NCI-H2227 (cell line): ENCODE results near the gene CBFB.
"Not testable (repeated sequence)": the region's sequence is repeated elsewhere in the genome, so short reads cannot be mapped to it uniquely, and the experiment has no call there.

Experiments used
- DNase-seq: peaks from one replicate; lab custom pipeline; 2025; ENCODE audit not compliant: unreplicated experiment; lab: John Stamatoyannopoulos, UW

CBFB gene

DNA sequence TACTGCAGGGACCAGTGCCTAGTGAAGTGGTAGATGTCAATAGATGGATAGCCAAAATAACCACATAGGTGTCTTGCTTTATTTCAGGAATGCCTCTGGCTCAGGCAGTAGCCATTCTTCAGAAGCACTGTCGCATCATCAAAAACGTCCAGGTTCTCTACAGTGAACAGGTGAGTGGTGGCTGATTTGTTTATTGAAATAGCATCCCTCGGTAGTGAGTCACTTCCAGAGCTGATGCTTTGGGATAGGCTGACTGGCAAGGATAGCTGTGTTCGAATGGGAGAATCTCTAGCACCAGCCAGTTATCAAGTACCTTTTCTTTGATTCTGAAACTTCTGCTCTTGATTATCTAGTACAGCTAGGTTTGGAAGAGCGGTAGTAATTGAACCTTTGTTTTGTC is 91.1 kb downstream of the CBFB start:
- DNase-seq = no peak

DNA sequence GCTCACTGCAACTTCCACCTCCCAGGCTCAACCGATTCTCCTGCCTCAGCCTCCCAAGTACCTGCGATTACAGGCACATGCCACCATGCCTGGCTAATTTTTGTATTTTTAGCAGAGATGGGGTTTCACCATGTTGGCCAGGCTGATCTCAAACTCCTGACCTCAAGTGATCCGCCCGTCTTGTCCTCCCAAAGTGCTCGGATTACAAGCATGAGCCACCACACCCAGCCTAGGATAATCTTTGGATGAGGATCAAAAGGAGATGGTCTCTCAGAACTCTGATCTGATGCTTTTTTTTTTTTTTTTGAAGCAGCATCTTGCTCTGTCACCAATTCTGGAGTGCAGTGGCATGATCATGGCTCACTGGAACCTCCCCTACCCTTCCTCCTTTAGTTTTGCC is 93.8 kb downstream of the CBFB start:
- DNase-seq = not testable (repeated sequence)

DNA sequence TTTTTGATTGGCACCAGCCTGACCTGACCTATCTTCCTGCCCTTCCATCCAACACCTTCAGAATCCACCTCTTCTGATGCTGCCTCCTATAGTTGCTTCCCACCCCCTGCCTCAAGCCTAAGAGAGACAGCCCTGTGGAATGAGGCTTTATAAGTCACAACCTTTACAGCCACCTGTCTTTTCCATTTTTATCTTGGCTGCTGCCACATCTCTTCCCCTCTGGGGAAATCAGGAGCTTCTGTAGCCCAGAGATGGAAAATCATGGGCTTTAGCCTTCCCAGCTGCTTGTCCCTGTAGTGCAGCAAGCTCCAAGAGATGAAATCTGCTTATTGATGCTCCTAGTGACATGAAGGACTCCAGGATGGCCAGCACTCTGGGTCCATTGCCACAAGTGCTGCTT is 99.5 kb downstream of the CBFB start:
- no peak for DNase-seq

DNA sequence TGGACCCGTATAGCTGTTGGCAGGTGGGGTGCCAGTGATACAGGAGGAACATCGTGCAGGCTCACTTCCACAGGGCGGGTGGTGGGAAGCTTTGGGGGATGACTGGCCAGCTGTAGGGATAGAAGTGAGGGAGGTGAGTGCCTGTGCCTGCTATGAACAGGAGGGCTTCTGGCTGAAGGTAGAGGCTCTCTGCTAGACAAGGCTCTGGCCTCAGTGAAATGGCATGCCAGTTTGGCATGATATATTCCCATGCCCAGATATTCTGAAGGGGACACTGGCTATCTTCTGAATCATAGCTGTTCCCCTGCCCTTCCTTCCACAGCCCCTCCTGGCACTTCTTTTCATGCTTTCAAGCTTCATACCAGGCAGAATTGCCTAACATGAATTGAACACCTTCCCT is 99.9 kb downstream of the CBFB start:
- DNase-seq = no peak

DNA sequence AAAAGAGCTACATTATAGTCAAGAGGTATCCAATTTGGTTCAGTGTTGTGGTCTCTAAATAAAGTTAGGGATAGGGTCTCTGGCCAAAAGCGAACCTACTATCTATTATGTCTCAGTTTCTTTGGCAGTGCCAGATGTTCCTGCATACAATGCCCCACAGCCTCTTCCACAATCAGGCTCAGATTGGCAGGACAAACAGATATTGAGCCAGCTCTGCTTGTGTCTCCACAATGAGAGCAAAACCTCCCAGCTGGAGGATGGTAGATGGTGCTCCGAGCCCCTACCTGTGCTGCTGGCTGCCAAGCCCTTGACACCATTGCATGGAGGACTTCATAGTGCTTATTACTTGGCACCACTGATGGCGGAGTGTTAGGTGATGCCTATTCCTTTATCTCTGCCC is 100.5 kb downstream of the CBFB start:
- DNase-seq = no peak

DNA sequence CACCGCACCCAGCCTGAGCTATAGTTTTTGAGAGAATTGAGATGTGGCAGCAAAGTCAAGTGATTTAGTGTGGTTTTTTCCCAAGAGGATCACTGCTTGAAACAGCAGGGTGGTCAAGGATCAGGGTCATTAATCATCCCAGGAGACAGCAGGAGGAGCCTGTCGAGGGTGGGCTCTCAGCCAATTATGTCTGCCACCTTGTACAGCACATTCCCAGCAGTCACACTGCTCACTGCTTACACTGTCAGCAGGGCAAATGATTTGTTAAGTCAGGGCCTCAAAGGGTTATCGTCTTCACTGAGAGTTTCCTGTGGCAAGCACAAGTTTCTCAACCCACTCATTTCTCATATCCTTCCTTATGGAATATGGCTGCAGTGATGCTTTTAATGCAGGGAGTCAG is 108.7 kb downstream of the CBFB start:
- no peak for DNase-seq

DNA sequence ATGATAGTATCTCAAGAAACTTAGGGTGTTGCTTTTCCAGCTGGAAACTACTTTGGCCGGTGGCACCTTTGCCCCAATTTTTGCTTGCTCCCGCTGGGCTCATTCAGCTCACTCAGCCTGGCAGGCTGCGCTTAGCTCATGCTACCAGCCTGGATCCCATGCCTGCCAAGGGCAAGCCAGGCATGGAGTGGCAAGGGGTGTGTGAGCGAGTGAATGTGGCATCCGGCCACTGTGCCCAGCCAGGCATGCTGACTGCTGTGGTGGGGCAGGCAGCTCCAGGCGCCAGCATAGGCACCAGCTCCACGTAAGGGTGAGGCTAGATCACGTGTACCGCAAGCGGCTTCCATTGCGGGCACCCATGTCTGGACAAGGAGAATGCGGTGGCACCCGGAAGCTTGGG is 112.4 kb downstream of the CBFB start:
- DNase-seq = no peak

DNA sequence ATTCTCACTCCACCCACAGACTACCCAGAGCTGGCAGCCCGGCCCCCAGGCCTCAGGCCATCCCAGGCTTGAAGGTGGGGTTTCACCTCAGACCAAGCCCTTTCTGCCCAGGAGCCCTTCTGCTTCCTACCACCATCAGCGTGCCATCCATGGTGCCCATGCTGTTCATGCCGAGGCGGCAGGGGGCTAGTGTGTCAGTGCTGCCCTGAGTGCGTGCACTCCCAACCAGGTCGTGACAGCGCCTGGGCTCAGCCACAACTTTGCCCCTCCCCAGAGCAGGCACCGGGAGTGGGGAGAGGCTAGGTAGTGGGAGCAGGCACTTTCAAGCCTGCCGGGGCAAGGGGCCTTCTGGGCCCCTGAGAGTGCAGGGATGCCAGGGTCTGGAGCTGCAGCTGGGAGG is 113.4 kb downstream of the CBFB start:
- DNase-seq = no peak

DNA sequence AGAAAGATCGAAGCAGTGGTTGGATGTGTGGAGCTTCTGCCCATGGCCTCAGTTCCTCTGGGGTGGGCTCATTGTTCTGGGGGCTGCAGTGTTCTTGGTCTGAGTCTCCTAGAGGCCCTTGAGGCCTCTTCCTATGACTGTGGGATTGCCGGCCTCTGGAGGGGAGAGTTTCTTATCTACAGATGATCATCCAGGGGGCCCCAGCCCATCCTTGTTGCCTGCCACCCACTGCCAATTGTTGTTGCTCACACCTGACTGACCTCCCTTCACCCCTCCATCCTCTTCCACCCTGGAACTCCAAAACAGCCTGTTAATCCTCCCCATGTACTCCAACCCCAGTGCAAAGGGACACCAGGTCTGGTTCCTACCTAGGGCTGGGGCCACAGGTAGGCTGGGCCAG is 116.0 kb downstream of the CBFB start:
- no peak for DNase-seq

DNA sequence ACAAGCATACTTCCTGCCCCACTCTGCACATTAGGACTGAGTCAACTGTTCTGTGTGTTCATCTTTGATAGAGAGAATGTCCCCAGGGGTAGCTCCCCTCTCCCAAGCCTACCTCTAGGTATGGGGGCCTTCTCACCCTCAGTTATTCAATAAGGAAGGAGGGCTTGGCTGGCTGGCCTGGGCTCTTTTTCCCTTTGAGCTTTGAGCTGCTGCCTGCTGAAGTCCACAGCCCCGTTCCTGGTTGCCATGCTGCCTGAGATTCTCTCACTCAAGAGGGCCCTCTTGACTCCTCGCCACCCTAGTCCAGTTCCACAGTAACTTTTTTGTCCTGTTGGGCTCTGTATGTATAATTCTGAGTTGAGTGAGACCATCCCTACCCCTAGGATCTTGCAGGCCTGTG is 116.8 kb downstream of the CBFB start:
- no peak for DNase-seq

DNA sequence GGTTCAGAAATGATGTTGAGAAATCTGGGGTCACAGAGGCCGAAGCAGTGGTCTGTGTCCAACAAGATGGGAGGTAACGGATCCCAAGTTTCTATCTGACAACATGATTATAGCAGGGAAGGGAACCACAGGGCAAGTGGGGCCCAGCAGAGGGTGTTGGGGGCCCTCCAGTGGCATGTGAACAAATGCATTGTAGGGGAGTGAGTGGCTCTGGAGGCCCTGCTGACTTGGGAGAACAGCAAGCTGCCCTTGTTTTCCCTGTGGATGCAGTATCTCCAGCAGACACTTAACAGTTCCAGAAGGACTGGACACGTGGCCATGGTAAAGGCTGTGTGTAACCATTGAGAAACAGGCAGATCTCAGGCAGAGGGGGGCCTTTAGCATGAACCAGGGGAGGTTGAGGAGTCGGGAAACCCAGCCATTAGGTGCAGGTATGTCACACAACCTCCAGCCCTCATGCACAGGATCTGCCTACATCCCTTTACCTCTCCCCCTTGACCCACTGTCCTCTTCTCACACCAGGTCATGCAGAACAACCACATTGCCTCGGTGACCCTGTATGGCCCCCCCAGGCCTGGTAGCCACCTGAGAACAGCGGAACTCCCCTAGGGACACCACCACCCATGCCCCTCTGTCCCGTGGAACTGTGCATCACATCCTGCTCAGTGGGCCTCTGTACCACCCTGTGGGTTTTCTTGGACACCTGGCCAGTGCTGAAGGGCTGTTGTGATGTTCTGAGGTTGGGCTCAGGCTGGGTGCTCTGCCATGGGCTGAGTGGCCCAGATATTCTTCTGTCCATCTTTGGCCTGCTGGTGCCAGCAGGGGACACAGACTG is 117.8 kb downstream of the CBFB start:
- DNase-seq = no peak

DNA sequence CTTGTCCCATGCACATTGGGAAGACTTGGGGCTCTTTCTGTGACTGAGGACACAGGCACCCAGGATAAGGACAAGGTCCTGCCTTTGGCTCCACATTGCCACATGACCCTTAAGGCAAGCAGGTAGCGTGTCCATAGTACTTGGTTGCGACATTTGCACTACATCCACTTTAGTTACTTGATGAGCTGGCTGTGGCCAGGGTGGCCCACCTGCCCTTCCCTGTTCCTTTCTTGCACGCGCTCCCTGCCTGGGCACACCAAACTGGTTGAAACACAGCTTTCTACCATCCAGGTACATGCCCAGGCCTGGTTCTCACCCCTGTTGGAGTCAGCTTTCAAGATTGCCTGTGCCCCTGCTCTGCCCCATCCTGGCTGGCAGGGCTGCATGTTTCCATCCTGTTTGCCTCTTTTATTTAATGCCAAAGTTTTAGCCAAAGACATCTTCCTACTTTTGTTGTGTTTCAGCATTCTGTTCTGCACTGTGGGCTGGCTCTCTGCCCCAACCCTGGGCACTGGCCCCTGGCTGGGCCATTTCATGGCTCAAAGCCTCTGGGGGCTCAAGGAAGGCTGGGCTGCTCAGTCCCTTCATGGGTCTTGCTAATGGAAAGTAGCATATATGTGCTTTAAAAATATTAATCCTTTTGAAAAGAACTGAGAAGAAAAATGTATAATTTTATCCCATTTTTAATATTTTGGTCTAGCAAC is 118.6 kb downstream of the CBFB start:
- DNase-seq = no peak

DNA sequence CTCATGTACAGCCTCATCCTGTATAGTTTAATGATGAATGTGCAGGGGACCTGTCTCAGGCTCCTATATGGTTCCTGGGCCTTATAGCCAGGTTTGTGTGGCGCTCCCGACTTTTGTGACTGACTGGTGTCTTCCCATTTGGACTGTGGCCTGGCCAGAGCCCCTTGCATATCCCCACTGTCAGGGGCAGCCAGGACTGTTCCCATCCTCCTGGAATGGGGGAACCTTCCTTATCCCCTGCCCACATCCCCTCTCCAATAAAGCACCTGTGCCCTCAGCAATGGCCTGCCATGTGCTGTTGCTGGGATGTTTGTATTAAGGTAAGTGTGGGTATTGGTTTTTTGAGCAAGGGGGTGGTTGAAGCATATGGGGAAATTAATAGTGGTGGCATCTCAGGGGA is 119.3 kb downstream of the CBFB start:
- no peak for DNase-seq

DNA sequence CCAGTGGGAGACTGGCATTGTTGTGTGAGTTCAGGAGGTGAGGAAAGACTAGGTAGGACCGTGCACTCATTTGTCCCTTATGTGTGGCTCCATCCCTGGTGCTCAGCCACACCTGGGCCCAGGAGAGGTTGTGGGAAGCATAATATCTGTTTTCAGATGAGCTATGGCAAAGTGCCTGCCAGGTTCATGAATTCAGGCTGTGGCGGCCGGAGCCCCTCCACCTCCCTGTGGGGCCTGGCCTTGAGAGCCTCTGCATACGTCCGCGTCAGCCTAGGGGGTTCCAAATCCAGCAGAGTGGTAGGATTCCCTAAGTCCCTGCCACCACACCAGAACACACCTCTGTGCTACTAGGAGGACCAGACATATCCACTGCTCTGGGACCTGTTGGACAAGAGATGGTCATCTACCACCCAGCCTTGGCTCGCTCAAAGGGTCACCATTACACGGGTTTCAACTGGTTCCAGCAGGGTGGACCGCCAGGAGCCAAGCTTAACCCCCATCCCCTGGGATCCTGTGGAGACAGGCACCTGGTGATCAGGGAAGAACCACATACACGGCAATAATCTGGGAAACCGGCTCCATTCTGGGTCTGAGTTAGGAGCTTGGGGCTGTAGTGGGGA is 119.8 kb downstream of the CBFB start:
- no peak for DNase-seq

DNA sequence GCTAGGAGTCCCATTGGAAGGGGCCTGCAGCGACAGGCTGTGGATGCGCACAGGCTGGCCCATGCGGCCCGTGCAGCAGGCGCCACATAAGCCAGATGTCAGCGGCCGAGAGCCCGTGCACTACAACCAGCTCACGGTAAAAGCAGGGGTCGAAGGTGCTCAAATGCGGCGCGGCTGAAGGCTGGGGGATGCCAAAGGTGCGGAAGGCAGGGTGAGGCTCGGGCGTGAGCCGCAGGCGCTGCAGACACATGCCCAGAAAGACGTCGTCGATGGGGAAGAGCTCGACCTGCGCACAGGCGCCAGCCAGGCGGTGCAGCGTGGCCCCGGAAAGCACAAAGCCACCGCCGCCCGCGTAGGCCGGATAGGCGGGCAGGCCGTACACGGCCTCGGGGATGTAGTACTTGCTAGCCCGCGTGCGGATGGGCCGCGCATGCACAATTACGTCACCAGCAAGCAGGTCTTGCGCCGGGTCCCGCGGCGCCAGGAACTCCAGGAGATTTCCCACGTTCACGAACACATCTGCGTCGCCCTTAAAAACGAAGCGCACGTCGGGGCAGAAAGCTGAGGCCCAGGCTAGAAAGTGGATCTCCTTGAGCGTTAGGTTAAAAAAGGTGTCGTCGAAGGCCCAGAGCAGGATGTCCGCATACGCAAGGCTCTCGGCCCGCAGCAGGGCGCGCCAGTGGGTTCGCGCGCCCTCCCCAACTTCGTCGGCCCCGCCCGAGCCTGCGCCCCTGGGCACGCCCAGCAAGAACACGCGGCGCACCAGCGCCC is 120.5 kb downstream of the CBFB start:
- DNase-seq = no peak

DNA sequence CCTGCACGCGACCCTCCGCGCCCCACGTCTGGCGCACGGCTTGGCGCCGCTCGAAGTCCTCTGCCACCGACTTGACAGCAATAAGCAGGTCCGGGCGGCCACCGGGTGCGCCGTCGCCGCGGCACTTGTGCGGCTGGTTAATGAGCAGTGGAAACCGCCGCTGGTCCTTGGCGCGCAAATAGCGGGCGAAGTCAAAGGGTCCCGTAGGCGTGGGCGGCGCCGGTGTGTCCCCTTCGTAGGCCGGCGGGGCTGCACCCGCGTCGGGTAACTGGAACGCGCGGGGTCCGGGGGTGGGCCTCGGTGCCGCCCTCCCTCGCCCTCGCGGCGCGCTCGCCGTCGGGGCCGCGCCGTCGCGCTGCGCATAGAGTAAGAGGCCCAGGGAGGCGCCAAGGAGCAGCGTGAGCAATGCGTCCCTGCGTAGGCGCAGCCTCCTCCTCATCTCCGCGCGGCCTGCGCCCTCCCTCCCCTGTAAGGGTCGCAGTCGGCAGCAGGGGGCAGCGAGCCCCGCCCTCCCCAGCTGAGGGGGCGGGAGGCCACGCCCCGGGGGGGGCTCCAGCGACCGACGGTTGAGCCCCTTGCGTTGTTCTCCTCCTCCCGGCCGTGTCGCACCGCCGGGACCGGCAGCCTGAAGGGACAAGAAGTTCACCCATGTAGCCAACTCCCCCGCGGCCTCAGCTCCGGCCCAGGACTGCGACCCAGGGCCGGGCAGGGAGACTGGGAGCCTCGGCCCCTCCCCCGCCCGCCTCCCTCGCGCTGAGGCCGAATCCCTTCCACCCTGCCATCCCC is 121.3 kb downstream of the CBFB start:
- peak; percentile 80 for DNase-seq
